Activated CD4-positive, alpha-beta T cell treated with anti-CD3 and anti-CD28 coated beads, Interleukin-2, Interleukin-6, amounts not matched to agents 100 ng/mL and 50 ng/mL, durations not matched to agents 16 hours and 8 hours (primary cell): ENCODE results near the gene MYL12A.
A peak's percentile ranks its signal among the peaks of the same experiment; 100 is the strongest.
"Not testable (repeated sequence)": the region's sequence is repeated elsewhere in the genome, so short reads cannot be mapped to it uniquely, and the experiment has no call there.

Experiments
- DNase-seq: peaks from one replicate; pipeline ENCODE4 v3.0.0-alpha.2; 2020

Gene MYL12A

GRCh38 chr18:3247240-3248061 is at the start of gene MYL12A:
TSS of gene MYL12A (plus strand) at chr18:3247801. CDS start at chr18:3253248, 5,447 bp downstream.
- DNase-seq, result peak; percentile 99

- DNase-seq, result not testable (repeated sequence)
Measured at GRCh38 chr18:3198260-3198860, 49.2 kb upstream of the MYL12A start.

GRCh38 chr18:3199942-3200645 is 47.5 kb upstream of the MYL12A start:
- DNase-seq, result no peak

GRCh38 chr18:3205239-3205638 is 42.4 kb upstream of the MYL12A start:
- no peak for DNase-seq

- DNase-seq, result no peak
Measured at GRCh38 chr18:3207565-3207964, 40.0 kb upstream of the MYL12A start.

- DNase-seq, result peak; percentile 42
Measured at GRCh38 chr18:3209859-3210569, 37.6 kb upstream of the MYL12A start.

- no peak for DNase-seq
Measured at GRCh38 chr18:3211236-3211992, 36.2 kb upstream of the MYL12A start.

GRCh38 chr18:3212657-3213056 is 34.9 kb upstream of the MYL12A start:
- no peak for DNase-seq

GRCh38 chr18:3213300-3214059 is 34.1 kb upstream of the MYL12A start:
- peak; percentile 21 for DNase-seq

- no peak for DNase-seq
Measured at GRCh38 chr18:3214855-3215637, 32.6 kb upstream of the MYL12A start.

GRCh38 chr18:3216987-3217386 is 30.6 kb upstream of the MYL12A start:
- DNase-seq, result no peak

- no peak for DNase-seq
Measured at GRCh38 chr18:3217948-3218647, 29.5 kb upstream of the MYL12A start.

GRCh38 chr18:3218819-3219218 is 28.8 kb upstream of the MYL12A start:
- no peak for DNase-seq

- no peak for DNase-seq
Measured at GRCh38 chr18:3219241-3219630, 28.4 kb upstream of the MYL12A start.

GRCh38 chr18:3219631-3220335 is 27.8 kb upstream of the MYL12A start, which contains the start of gene MYOM1:
TSS of gene MYOM1 (minus strand) at chr18:3219968. CDS start at chr18:3215223, 4,745 bp downstream.
- DNase-seq, result no peak

GRCh38 chr18:3220868-3221267 is 26.7 kb upstream of the MYL12A start:
- not testable (repeated sequence) for DNase-seq

GRCh38 chr18:3221496-3221895 is 26.1 kb upstream of the MYL12A start:
- no peak for DNase-seq

GRCh38 chr18:3223356-3223755 is 24.2 kb upstream of the MYL12A start:
- DNase-seq, result peak; percentile 42

- no peak for DNase-seq
Measured at GRCh38 chr18:3224223-3224622, 23.4 kb upstream of the MYL12A start.
